ENCODE data around the gene PALLD. TPM values are rescaled to one million over a fixed set of nuclear protein-coding genes. Genes with fewer than 3 reads are reported as not detected.

PALLD gene
- total RNA-seq, 2 donors from 2014 or later: 11.3 to 49.1 TPM

DNA sequence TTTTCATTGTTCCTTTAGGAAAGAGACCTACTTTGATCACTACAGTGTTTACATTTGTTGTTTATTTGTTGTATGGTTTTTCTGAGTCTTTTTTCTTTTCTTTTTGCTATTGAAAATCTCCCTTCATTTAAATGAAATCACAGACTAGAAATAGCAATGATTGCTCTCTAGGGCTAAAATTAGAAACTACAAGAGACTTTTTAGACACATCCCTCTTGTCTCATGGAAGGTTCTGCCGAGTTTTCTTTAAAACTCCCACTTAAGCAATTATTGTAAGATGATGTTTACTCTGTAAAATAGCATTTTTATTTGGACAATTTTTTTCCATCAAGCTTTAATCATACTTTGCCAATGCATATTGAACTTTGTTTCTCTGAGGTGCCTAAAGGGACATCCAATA is 136.6 kb downstream of the PALLD start:
- peaks cover 48% of the 10 kb centered on the region for H3K27me3 Mint-ChIP-seq
- no peak overlapping the region for H3K27ac Mint-ChIP-seq
- H3K36me3 Mint-ChIP-seq (ENCODE audit: low read depth): no peaks in the 10 kb centered on the region
- H3K4me3 Mint-ChIP-seq: no peak overlapping the region
- no peaks in the 10 kb centered on the region for H3K9me3 Mint-ChIP-seq
- H3K4me1 Mint-ChIP-seq: no peaks in the 10 kb centered on the region
- no peak for ATAC-seq (replicated peaks)

DNA sequence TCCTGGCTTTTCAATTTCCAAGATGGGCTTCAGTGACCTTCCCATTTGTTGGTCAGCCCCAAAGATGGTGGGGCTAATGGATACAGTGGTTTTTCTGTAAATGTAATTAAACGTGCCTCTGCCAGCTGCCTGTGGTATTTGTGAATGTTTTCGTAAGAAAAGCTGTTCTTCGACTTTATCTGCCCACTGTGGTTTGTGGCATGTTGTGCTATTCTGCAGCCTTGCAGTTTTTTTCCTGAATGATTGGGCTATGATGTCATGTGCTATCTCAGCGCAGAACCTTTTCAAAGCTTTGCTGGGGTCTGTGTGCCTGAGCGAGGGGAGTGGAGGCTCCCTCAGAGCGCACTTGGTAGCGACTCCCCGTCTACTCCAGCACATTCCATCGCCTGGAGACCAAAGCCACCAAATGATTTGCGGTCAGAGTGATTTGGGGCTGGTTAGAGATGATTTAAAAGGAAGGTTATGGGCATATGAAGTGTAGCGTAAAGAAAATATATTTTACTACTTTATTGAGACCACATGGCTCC is 137.5 kb downstream of the PALLD start:
- H3K36me3 Mint-ChIP-seq (ENCODE audit: low read depth): no peaks in the 10 kb centered on the region
- no peaks in the 10 kb centered on the region for H3K4me1 Mint-ChIP-seq
- H3K27ac Mint-ChIP-seq: no peak overlapping the region
- no peak overlapping the region for H3K4me3 Mint-ChIP-seq
- peaks cover 45% of the 10 kb centered on the region for H3K27me3 Mint-ChIP-seq
- H3K9me3 Mint-ChIP-seq: no peaks in the 10 kb centered on the region
- no peak for ATAC-seq (replicated peaks)

DNA sequence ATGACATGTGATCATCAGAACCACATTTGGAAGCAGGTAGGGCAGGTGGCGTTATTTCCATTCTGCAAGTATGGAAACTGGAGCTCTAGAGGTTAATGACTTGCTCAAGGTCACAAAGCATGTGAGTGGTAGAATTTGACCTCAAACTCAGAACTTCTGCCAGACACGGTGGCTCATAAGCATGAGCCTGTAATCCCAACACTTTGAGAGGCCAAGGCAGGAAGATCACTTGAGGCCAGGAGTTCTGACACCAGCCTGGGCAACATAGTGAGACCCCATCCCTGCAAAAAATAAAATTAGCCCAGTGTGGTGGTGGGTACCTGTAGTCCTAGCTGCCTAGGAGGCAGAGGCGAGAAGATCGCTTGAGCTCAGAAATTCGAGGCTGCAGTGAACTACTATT is 139.2 kb downstream of the PALLD start:
- ATAC-seq (replicated peaks): no peak
- H3K9me3 Mint-ChIP-seq: no peaks in the 10 kb centered on the region
- no peak overlapping the region for H3K27ac Mint-ChIP-seq
- H3K4me1 Mint-ChIP-seq: no peaks in the 10 kb centered on the region
- no peaks in the 10 kb centered on the region for H3K36me3 Mint-ChIP-seq (ENCODE audit: low read depth)
- no peak overlapping the region for H3K4me3 Mint-ChIP-seq
- H3K27me3 Mint-ChIP-seq: peaks cover 35% of the 10 kb centered on the region

GRCh38 chr4:168636506-168637196 is 139.8 kb downstream of the PALLD start:
- H3K9me3 Mint-ChIP-seq: no peaks in the 10 kb centered on the region
- H3K36me3 Mint-ChIP-seq (ENCODE audit: low read depth): no peaks in the 10 kb centered on the region
- no peaks in the 10 kb centered on the region for H3K4me1 Mint-ChIP-seq
- no peak overlapping the region for H3K4me3 Mint-ChIP-seq
- H3K27ac Mint-ChIP-seq: no peak overlapping the region
- no peak for ATAC-seq (replicated peaks)
- H3K27me3 Mint-ChIP-seq: peaks cover 34% of the 10 kb centered on the region

- H3K9me3 Mint-ChIP-seq: no peaks in the 10 kb centered on the region
- no peak overlapping the region for H3K4me3 Mint-ChIP-seq
- no peaks in the 10 kb centered on the region for H3K4me1 Mint-ChIP-seq
- H3K36me3 Mint-ChIP-seq (ENCODE audit: low read depth): no peaks in the 10 kb centered on the region
- peaks cover 22% of the 10 kb centered on the region for H3K27me3 Mint-ChIP-seq
- ATAC-seq (replicated peaks): no peak
- H3K27ac Mint-ChIP-seq: no peak overlapping the region
These were observed 141.3 kb downstream of the PALLD start for GRCh38 chr4:168637872-168638756.

DNA sequence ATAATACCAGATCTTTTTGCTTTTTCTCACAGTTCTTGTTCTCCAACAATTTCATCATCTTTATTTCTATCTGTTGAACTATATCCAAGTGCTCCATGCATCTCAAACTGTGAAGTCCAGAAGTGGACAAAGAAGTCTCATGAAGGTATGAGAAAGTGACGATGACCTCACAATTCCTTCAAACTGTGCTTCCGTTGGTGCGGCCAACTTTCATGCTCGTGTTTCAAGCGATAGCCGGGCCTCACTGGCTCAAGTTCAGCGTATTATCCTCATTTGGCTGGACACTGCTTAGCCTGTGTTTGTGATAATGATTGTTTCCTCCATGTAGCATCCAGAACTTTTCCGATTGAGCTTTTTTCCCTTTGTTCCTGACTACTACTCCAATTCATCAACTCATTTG is 143.1 kb downstream of the PALLD start:
- no peak for ATAC-seq (replicated peaks)
- H3K27ac Mint-ChIP-seq: no peak overlapping the region
- no peaks in the 10 kb centered on the region for H3K9me3 Mint-ChIP-seq
- no peak overlapping the region for H3K4me3 Mint-ChIP-seq
- H3K36me3 Mint-ChIP-seq (ENCODE audit: low read depth): no peaks in the 10 kb centered on the region
- no peaks in the 10 kb centered on the region for H3K4me1 Mint-ChIP-seq
- peaks cover 15% of the 10 kb centered on the region for H3K27me3 Mint-ChIP-seq

DNA sequence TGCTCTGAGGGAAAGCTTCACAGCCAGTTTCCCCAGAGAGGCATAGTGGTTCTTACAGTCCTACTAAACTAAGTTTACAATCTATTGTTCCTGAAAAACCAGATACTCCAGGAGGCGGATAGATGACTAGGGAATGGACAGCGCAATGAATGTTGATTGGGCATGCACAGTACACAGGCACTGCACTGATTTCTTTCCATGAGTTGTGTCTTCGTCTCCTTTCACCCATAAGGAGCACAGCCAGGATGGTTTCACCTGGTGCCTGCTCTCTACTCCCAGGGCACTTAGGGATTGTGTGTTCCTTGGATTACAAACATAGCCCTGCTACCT is 144.9 kb downstream of the PALLD start:
- H3K27ac Mint-ChIP-seq: no peak overlapping the region
- H3K27me3 Mint-ChIP-seq: peaks cover 13% of the 10 kb centered on the region
- no peaks in the 10 kb centered on the region for H3K4me1 Mint-ChIP-seq
- no peak for ATAC-seq (replicated peaks)
- H3K36me3 Mint-ChIP-seq (ENCODE audit: low read depth): no peaks in the 10 kb centered on the region
- no peak overlapping the region for H3K4me3 Mint-ChIP-seq
- H3K9me3 Mint-ChIP-seq: no peaks in the 10 kb centered on the region

DNA sequence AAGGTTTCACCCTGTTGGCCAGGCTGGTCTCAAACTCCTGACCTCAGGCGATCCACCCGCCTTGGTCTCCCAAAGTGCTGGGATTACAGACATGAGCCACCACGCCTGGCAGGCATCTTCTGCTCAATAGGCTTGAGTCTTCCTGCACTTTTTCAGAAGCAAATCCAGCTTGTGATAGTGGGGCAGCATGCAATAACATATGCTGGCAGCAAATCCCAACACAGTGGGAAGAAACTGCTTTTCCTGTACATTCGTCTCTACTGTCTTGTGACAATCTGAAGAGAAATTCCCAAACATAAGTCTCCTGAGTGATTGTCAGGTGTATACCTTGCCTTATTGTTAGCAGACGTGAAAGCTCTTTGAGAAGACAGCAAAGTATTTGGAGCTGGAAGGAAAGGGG is 145.7 kb downstream of the PALLD start:
- no peaks in the 10 kb centered on the region for H3K36me3 Mint-ChIP-seq (ENCODE audit: low read depth)
- no peak for ATAC-seq (replicated peaks)
- peaks cover 13% of the 10 kb centered on the region for H3K27me3 Mint-ChIP-seq
- no peak overlapping the region for H3K27ac Mint-ChIP-seq
- no peaks in the 10 kb centered on the region for H3K9me3 Mint-ChIP-seq
- H3K4me3 Mint-ChIP-seq: no peak overlapping the region
- H3K4me1 Mint-ChIP-seq: no peaks in the 10 kb centered on the region

DNA sequence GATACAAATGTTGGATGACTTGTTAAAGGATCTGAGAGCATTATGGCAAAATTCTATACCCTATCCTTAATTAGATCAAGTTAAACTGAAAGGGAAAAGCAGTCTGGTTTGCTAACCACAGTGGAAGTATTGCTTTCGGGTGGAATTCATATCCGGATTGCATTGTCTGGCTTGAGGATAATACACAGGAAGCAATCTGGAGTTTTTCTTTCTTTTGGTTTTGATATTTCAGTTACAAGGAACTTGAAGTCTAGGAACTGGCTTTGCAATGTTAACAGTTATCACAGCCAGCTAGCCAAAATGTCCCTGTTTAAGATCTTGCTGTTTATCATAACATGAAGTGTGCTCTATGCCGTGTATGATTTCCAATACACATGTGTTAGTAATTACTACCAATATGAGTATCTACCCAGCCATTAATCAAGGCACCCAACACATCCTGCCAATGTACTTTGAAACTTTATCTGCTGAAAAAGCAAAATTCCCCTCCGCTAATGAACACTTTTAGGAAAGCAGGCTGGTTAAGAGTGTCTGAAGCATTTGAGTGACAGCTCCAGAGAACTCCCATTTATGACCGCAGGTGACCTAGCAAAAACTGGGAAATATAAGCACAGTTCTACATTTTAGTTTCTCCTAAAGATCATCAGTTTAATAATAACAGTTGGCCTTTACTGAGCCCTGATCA is 146.4 kb downstream of the PALLD start:
- H3K27ac Mint-ChIP-seq: no peak overlapping the region
- no peaks in the 10 kb centered on the region for H3K4me1 Mint-ChIP-seq
- H3K27me3 Mint-ChIP-seq: peaks cover 13% of the 10 kb centered on the region
- no peak for ATAC-seq (replicated peaks)
- H3K9me3 Mint-ChIP-seq: no peaks in the 10 kb centered on the region
- no peak overlapping the region for H3K4me3 Mint-ChIP-seq
- no peaks in the 10 kb centered on the region for H3K36me3 Mint-ChIP-seq (ENCODE audit: low read depth)

DNA sequence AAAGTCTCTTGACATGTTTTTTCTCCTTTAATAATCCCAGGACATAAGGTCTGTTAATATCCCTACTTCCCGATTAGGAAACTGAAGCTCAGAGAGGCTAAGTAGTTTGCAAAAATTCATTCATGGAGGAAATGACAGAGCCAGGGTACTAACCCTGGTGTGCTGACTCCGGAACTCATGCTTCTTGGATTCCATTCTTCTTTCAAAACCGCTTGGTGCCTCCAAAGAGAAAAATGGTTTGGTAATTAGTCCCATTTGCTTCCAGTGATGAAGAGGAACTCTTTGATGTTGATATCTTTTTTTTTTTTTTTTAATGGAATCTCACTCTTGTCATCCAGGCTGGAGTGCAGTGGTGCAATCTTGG is 146.9 kb downstream of the PALLD start:
- Mint-ChIP-seq H3K4me3 (no peak overlapping the region), H3K36me3 (ENCODE audit: low read depth) (no peaks in the 10 kb centered on the region), H3K27me3 (peaks cover 13% of the 10 kb centered on the region), H3K9me3 (no peaks in the 10 kb centered on the region), H3K4me1 (no peaks in the 10 kb centered on the region), H3K27ac (no peak overlapping the region)
- no peak for ATAC-seq (replicated peaks)

GRCh38 chr4:168646001-168646768 is 149.3 kb downstream of the PALLD start:
- Mint-ChIP-seq H3K9me3 (no peaks in the 10 kb centered on the region), H3K4me1 (no peaks in the 10 kb centered on the region), H3K27me3 (peaks cover 13% of the 10 kb centered on the region), H3K36me3 (ENCODE audit: low read depth) (no peaks in the 10 kb centered on the region), H3K4me3 (no peak overlapping the region), H3K27ac (no peak overlapping the region)
- ATAC-seq (replicated peaks): no peak

- Mint-ChIP-seq H3K4me1 (no peaks in the 10 kb centered on the region), H3K4me3 (no peak overlapping the region), H3K9me3 (no peaks in the 10 kb centered on the region), H3K27ac (no peak overlapping the region), H3K36me3 (ENCODE audit: low read depth) (no peaks in the 10 kb centered on the region), H3K27me3 (peaks cover 20% of the 10 kb centered on the region)
- no peak for ATAC-seq (replicated peaks)
These were observed 151.0 kb downstream of the PALLD start for GRCh38 chr4:168647646-168648375.

DNA sequence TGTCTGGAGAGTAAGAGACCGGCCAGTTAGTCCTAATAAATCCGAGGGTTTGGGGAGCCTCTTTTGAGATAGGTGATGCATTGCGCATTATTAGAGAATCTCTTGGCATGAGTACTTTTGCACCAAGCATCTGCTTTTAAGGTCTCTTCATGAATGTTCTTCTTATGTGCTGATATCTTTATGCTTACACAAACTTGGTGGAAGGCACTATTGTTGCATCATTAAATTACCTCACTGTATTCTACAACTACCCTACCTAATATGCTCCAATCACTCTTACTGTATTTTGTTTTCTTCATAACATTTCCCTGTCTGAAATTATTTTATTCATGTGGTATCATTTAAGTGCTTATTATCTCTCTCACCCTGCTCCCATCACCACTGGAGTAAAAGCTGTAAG is 151.6 kb downstream of the PALLD start:
- Mint-ChIP-seq H3K4me3 (no peak overlapping the region), H3K27ac (no peak overlapping the region), H3K36me3 (ENCODE audit: low read depth) (no peaks in the 10 kb centered on the region), H3K27me3 (peaks cover 19% of the 10 kb centered on the region), H3K9me3 (no peaks in the 10 kb centered on the region), H3K4me1 (no peaks in the 10 kb centered on the region)
- no peak for ATAC-seq (replicated peaks)

- no peak overlapping the region for H3K27ac Mint-ChIP-seq
- H3K4me3 Mint-ChIP-seq: no peak overlapping the region
- no peaks in the 10 kb centered on the region for H3K9me3 Mint-ChIP-seq
- no peak for ATAC-seq (replicated peaks)
- peaks cover 18% of the 10 kb centered on the region for H3K27me3 Mint-ChIP-seq
- H3K4me1 Mint-ChIP-seq: no peaks in the 10 kb centered on the region
- H3K36me3 Mint-ChIP-seq (ENCODE audit: low read depth): no peaks in the 10 kb centered on the region
These were observed 152.1 kb downstream of the PALLD start for GRCh38 chr4:168648929-168649328.

All from activated T-helper 17 cell treated with anti-CD3 and anti-CD28 coated beads, Interleukin-2, amount 50 U/mL, for 72 hours (primary cell).